Measurements from ENCODE around the gene PRELP.
"Not testable (repeated sequence)": the region's sequence is repeated elsewhere in the genome, so short reads cannot be mapped to it uniquely, and the experiment has no call there.

The PRELP gene

DNA sequence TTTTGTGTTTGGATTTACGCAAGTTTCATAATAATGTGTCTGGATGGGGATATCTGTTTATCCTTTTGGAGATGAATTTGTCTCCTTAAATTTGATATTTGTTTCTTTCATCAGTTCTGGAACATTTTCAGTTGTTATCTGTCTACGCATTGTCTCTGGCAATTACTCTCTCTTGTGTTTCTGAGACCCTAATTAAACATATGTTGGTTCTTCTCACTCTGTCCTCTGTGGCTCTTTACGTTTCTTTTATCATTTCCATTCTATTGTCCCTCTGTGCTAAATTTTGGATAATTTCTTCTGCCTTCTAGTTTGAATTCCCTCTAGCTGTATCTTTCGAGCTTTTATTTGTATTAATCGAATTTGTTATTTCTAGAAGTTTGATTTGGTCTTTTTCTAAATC is 17.5 kb upstream of the PRELP start:
- Histone ChIP-seq H3K36me3 (ENCODE audit: control insufficient read depth, insufficient read depth, low read length) (no peaks in the 10 kb centered on the region), H3K4me3 (ENCODE audit: low read length) (no peak overlapping the region), H3K9ac (ENCODE audit: low read length) (no peak overlapping the region), H3K27ac (ENCODE audit: low read depth, low read length) (no peak overlapping the region), H3K4me1 (ENCODE audit: control insufficient read depth, insufficient read depth, low read length) (no peaks in the 10 kb centered on the region), H3K27me3 (ENCODE audit: control insufficient read depth, insufficient read depth, low read length) (no peaks in the 10 kb centered on the region)

- no peak overlapping the region for H3K9ac ChIP-seq (ENCODE audit: low read length)
- no peaks in the 10 kb centered on the region for H3K36me3 ChIP-seq (ENCODE audit: control insufficient read depth, insufficient read depth, low read length)
- H3K27ac ChIP-seq (ENCODE audit: low read depth, low read length), result no peak overlapping the region
- peaks cover 16% of the 10 kb centered on the region for H3K4me1 ChIP-seq (ENCODE audit: control insufficient read depth, insufficient read depth, low read length)
- no peaks in the 10 kb centered on the region for H3K27me3 ChIP-seq (ENCODE audit: control insufficient read depth, insufficient read depth, low read length)
- H3K4me3 ChIP-seq (ENCODE audit: low read length), result no peak overlapping the region
These were observed 15.9 kb upstream of the PRELP start for GRCh38 chr1:203459671-203460201.

GRCh38 chr1:203461717-203462116 is 13.9 kb upstream of the PRELP start:
- no peak overlapping the region for H3K4me3 ChIP-seq (ENCODE audit: low read length)
- H3K4me1 ChIP-seq (ENCODE audit: control insufficient read depth, insufficient read depth, low read length), result peaks cover 36% of the 10 kb centered on the region
- H3K9ac ChIP-seq (ENCODE audit: low read length), result no peak overlapping the region
- no peaks in the 10 kb centered on the region for H3K27me3 ChIP-seq (ENCODE audit: control insufficient read depth, insufficient read depth, low read length)
- no peak overlapping the region for H3K27ac ChIP-seq (ENCODE audit: low read depth, low read length)
- no peaks in the 10 kb centered on the region for H3K36me3 ChIP-seq (ENCODE audit: control insufficient read depth, insufficient read depth, low read length)

DNA sequence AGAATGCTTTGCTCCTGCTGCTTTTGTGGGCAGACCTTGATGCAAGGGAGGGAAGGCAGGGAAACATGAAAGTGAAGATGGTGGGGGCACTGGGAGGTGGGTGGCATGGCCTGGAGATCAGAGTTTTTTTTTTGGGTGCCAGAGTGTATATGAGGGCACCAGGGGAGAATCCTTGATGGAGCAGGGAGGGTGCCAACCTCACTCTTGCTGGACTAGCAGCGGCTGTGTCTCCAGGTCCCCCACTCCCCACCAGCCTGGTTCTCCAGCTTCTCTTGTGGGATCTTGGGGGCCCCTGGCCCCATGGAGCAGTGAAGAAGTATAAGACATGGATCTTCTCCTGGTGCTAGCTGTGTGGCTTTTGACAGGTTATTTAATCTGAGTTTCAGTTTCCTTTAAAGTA is 13.5 kb upstream of the PRELP start:
- H3K4me3 ChIP-seq (ENCODE audit: low read length), result no peak overlapping the region
- H3K4me1 ChIP-seq (ENCODE audit: control insufficient read depth, insufficient read depth, low read length), result peaks cover 38% of the 10 kb centered on the region
- no peak overlapping the region for H3K27ac ChIP-seq (ENCODE audit: low read depth, low read length)
- no peaks in the 10 kb centered on the region for H3K36me3 ChIP-seq (ENCODE audit: control insufficient read depth, insufficient read depth, low read length)
- no peak overlapping the region for H3K9ac ChIP-seq (ENCODE audit: low read length)
- H3K27me3 ChIP-seq (ENCODE audit: control insufficient read depth, insufficient read depth, low read length), result no peaks in the 10 kb centered on the region

DNA sequence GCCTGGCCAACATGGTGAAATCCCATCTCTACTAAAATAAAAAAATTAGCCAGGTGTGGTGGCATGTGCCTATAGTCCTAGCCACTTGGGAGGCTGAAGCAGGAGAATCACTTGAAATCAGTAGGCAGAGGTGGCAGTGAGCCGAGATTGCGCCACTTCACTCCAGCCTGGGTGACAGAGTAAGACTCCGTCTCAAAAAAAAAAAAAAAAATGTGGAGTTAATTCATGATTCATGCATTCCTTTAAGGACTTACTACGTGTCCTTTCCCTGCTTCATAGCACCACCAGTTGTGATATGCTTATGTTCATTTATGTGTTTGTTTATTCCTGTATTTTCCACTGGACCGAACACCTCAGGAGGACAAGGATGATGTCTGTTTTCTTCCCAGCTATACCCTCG is 12.7 kb upstream of the PRELP start:
- Histone ChIP-seq H3K4me3 (ENCODE audit: low read length) (no peak overlapping the region), H3K27ac (ENCODE audit: low read depth, low read length) (peak overlapping the region; percentile 94), H3K4me1 (ENCODE audit: control insufficient read depth, insufficient read depth, low read length) (peaks cover 43% of the 10 kb centered on the region), H3K36me3 (ENCODE audit: control insufficient read depth, insufficient read depth, low read length) (no peaks in the 10 kb centered on the region), H3K27me3 (ENCODE audit: control insufficient read depth, insufficient read depth, low read length) (no peaks in the 10 kb centered on the region), H3K9ac (ENCODE audit: low read length) (no peak overlapping the region)

DNA sequence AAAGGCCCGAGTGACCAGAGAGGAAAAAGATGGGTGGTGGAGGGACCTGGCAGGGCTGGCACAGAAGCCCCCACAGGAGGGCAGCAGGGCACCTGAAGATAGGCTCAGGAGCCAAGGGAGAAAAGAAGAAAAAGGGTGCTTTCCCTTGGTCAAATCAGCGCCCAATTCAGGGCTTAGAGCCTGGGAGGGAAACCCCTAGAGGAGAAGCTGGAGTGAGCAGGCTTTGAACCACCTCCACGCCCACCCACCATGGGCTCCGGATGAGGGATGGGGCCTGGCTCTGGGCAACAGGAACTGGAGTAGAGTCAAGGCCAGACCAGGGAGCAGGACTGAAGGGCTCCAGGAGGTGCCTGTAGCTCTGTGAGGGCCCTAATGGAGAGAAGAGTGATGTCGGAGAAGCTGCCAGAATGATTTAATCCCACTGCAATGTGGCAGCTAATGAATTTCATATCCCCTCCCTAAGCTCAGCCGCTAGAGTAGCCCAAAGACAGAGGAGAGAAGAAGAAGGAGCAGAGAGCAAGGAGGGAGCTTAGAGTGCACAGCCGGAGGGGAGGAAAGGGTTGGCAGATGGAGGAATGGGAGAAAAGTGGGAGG is 12.0 kb upstream of the PRELP start:
- Histone ChIP-seq H3K9ac (ENCODE audit: low read length) (no peak overlapping the region), H3K36me3 (ENCODE audit: control insufficient read depth, insufficient read depth, low read length) (no peaks in the 10 kb centered on the region), H3K4me1 (ENCODE audit: control insufficient read depth, insufficient read depth, low read length) (peaks cover 43% of the 10 kb centered on the region), H3K27me3 (ENCODE audit: control insufficient read depth, insufficient read depth, low read length) (no peaks in the 10 kb centered on the region), H3K27ac (ENCODE audit: low read depth, low read length) (peak overlapping the region; percentile 94), H3K4me3 (ENCODE audit: low read length) (peak overlapping the region; percentile 5)

GRCh38 chr1:203464226-203464625 is 11.4 kb upstream of the PRELP start:
- H3K9ac ChIP-seq (ENCODE audit: low read length), result no peak overlapping the region
- no peak overlapping the region for H3K4me3 ChIP-seq (ENCODE audit: low read length)
- peak overlapping the region; percentile 94 for H3K27ac ChIP-seq (ENCODE audit: low read depth, low read length)
- peaks cover 43% of the 10 kb centered on the region for H3K4me1 ChIP-seq (ENCODE audit: control insufficient read depth, insufficient read depth, low read length)
- no peaks in the 10 kb centered on the region for H3K36me3 ChIP-seq (ENCODE audit: control insufficient read depth, insufficient read depth, low read length)
- H3K27me3 ChIP-seq (ENCODE audit: control insufficient read depth, insufficient read depth, low read length), result no peaks in the 10 kb centered on the region

GRCh38 chr1:203464743-203465142 is 10.9 kb upstream of the PRELP start:
- H3K4me1 ChIP-seq (ENCODE audit: control insufficient read depth, insufficient read depth, low read length), result peaks cover 43% of the 10 kb centered on the region
- H3K27me3 ChIP-seq (ENCODE audit: control insufficient read depth, insufficient read depth, low read length), result peaks cover 2% of the 10 kb centered on the region
- peak overlapping the region; percentile 94 for H3K27ac ChIP-seq (ENCODE audit: low read depth, low read length)
- no peaks in the 10 kb centered on the region for H3K36me3 ChIP-seq (ENCODE audit: control insufficient read depth, insufficient read depth, low read length)
- no peak overlapping the region for H3K9ac ChIP-seq (ENCODE audit: low read length)
- peak overlapping the region; percentile 29 for H3K4me3 ChIP-seq (ENCODE audit: low read length)

DNA sequence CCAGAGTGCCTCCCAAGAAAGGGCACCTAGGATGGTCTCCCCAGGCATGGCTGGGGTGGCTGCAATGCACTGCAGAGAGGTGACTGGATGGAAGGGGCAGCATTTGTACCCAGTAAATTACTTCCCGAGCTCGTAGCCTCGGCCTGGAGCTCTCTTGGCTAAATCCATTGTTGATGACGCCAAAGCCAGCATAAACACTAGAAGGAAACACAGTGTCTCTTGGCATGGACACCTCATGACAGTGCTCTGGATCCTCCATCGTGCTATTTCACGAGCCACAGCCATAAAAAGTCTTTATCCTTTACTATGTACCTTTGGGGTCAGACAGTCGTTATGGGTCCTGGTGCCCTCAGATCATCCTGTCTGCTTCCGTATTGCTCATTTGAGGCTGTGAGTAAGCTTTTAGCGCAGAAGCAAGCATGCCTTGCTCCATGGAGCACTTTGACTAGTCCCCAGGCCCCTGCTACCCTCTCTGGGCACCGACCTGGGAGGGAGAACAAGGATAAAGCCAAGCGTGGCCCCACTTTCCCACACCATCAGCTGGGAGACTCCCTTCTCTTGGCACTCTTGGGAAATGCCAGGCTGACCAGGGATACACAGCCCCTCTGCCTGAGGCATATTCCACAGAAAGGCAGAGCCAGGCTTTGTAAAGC is 10.3 kb upstream of the PRELP start:
- Histone ChIP-seq H3K4me1 (ENCODE audit: control insufficient read depth, insufficient read depth, low read length) (peaks cover 43% of the 10 kb centered on the region), H3K27me3 (ENCODE audit: control insufficient read depth, insufficient read depth, low read length) (peaks cover 2% of the 10 kb centered on the region), H3K36me3 (ENCODE audit: control insufficient read depth, insufficient read depth, low read length) (no peaks in the 10 kb centered on the region), H3K4me3 (ENCODE audit: low read length) (peak overlapping the region; percentile 29), H3K27ac (ENCODE audit: low read depth, low read length) (peak overlapping the region; percentile 94), H3K9ac (ENCODE audit: low read length) (no peak overlapping the region)

- Histone ChIP-seq H3K27me3 (ENCODE audit: control insufficient read depth, insufficient read depth, low read length) (peaks cover 2% of the 10 kb centered on the region), H3K9ac (ENCODE audit: low read length) (no peak overlapping the region), H3K4me1 (ENCODE audit: control insufficient read depth, insufficient read depth, low read length) (peaks cover 43% of the 10 kb centered on the region), H3K27ac (ENCODE audit: low read depth, low read length) (peak overlapping the region; percentile 94), H3K36me3 (ENCODE audit: control insufficient read depth, insufficient read depth, low read length) (no peaks in the 10 kb centered on the region), H3K4me3 (ENCODE audit: low read length) (no peak overlapping the region)
These were observed 9.7 kb upstream of the PRELP start for GRCh38 chr1:203465948-203466347.

DNA sequence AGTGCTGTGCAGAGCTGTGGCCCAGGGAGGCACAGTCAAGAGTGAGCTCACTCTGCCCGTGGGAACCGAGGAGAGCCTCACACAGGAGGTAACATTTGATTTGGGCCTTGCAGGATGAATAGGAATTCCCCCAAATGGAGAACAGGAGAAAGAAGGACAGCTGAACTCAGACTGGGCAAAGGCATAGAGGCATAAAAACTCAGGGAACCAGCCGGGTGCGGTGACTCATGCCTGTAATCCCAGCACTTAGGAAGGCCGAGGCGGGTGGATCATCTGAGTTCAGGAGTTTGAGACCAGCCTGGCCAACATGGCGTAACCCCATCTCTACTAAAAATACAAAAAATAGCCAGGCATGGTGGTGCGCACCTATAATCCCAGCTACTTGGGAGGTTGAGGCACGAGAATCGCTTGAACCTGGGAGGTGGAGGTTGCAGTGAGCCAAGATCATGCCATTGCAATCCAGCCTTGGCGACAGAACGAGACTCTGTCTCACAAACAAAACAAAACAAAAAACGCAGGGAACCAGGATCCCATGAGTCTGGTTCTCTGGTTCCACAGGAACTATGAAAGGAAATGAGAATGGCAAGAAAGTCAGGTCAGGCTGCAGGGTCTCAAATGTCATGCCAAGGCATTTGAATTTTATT is 8.6 kb upstream of the PRELP start:
- Histone ChIP-seq H3K4me1 (ENCODE audit: control insufficient read depth, insufficient read depth, low read length) (peaks cover 43% of the 10 kb centered on the region), H3K27ac (ENCODE audit: low read depth, low read length) (peak overlapping the region; percentile 94)
- not testable (repeated sequence) for H3K36me3 ChIP-seq (ENCODE audit: control insufficient read depth, insufficient read depth, low read length); H3K4me3 ChIP-seq (ENCODE audit: low read length); H3K9ac ChIP-seq (ENCODE audit: low read length); H3K27me3 ChIP-seq (ENCODE audit: control insufficient read depth, insufficient read depth, low read length)

- H3K27ac ChIP-seq (ENCODE audit: low read depth, low read length), result no peak overlapping the region
- no peaks in the 10 kb centered on the region for H3K36me3 ChIP-seq (ENCODE audit: control insufficient read depth, insufficient read depth, low read length)
- H3K9ac ChIP-seq (ENCODE audit: low read length), result no peak overlapping the region
- no peak overlapping the region for H3K4me3 ChIP-seq (ENCODE audit: low read length)
- peaks cover 2% of the 10 kb centered on the region for H3K27me3 ChIP-seq (ENCODE audit: control insufficient read depth, insufficient read depth, low read length)
- H3K4me1 ChIP-seq (ENCODE audit: control insufficient read depth, insufficient read depth, low read length), result peaks cover 43% of the 10 kb centered on the region
These were observed 8.1 kb upstream of the PRELP start for GRCh38 chr1:203467550-203467921.

All from rectal smooth muscle tissue (tissue), 1 donor.